Tongue (tissue), 2 donors: ENCODE results near the gene SFXN5. TPM values are rescaled to one million over a fixed set of nuclear protein-coding genes. Genes with fewer than 3 reads are reported as not detected.

Source experiments
- DNase-seq: peaks from one replicate; pipeline ENCODE4 v3.0.0-alpha.2; 2015
- total RNA-seq: library from RNA; depleted of rRNA; stranded (reverse); fragments of >200 nt; gene quantifications from one replicate; pipeline ENCODE4 v1.2.3, GENCODE V29; 2014

Gene SFXN5
- total RNA-seq, 1 donor from 2014 or later = 7.3 TPM

- no peak for DNase-seq
These were observed 115.5 kb downstream of the SFXN5 start for GRCh38 chr2:72956050-72956395.

DNA sequence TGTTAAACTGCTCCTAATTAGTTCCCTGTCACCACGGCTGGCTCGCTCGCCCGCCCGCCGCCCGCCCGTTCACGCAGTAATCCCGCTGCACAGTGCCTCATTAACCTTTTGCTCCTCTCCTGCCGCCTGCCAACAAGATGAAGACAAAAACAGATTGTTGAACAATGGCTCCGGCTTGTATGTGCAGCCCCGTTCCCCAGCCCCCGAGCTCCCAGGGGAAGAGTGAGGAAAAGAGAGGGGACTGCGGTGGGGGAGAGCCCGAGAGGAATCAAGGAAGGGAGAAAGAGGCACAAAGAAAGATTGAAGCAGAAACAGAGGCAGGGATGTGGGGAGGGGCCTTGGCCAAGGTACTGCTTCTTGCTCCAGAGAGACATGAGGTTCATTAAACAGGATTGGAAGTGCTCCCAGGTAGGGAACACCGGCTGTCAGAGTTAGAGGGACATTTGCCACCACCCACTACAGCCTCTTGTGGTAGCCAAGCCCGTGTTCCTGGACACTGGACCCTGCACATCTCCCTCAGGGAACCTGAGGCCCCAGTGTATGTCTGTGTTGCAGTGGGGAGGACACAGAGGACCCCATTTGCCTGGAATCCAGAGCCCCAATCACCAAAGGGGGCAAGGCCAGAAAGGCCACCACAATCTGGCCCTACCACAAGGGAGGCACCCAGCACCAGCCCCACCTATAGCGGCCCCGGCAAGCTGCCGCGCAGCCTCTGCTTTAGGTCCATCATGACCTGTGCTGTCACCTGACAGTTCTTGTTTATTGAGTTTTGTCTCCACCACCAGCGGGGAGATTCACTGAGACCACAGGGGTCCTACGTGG, 116.1 kb downstream of the SFXN5 start:
- DNase-seq = no peak

- DNase-seq = peak; percentile 18
These were observed 116.9 kb downstream of the SFXN5 start for GRCh38 chr2:72954376-72955227.

DNA sequence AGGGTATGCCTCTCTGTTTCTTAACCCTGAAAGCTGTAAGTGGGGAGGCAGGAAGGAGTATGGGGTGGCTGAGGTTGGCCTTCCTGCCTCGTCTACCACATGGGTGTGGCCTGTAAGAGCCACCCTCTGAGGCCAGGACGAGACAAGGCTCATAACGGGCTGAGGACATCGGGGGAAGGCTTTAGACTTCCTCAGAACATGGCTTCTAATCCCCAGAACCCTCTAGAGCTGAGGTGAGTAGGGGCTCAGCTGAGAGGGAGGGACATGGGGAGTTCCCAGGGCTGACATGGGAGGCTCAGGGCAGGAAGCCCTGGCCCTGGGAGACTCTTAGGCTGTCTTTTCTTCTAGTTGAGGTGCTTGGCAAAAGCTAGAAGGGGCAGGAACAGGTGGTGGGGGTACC, 117.5 kb downstream of the SFXN5 start:
- DNase-seq = no peak

GRCh38 chr2:72953528-72953927, 118.0 kb downstream of the SFXN5 start:
- DNase-seq = no peak

GRCh38 chr2:72952961-72953360, 118.6 kb downstream of the SFXN5 start:
- no peak for DNase-seq

- no peak for DNase-seq
These were observed 119.2 kb downstream of the SFXN5 start for GRCh38 chr2:72952110-72952823.

DNA sequence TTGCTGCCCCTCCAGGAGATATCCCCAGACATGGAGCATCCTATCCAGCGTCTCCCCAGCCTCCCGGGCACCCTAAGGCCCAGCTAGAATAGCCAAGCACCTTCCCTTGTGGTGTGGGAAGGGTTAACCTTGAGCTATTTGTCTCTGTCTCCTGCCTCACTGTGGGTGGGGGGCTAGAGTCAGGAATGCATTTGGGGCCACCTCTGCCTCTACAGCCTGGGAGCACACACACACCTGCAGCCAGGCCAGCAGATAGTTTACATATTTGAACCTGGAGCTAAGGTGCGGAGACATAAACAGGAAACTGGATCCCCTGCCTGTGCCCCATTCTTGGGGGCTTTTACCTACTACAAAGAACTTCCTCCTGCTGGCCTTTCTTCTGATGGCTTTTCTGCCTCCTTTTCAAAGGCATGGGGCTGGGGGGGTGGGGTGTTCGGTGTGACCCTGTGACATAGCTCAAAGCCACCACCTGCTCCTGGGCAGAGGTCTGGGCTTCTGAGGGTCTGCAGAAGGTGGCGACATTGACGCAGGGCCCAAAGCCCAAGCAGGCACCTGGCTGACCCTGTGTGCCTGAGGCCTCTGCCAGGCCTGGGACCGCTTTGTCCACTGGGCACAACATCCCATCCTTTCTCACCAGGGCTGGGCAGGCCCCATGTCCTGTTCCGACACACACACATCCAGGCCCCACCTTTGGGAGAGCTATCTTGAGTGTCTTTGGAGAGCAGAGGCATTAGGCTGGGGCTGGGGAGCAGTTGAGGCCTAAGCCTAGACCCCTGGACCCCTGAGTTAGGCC, 120.0 kb downstream of the SFXN5 start:
- DNase-seq = no peak

- no peak for DNase-seq
These were observed 120.8 kb downstream of the SFXN5 start for GRCh38 chr2:72950558-72951255.

DNA sequence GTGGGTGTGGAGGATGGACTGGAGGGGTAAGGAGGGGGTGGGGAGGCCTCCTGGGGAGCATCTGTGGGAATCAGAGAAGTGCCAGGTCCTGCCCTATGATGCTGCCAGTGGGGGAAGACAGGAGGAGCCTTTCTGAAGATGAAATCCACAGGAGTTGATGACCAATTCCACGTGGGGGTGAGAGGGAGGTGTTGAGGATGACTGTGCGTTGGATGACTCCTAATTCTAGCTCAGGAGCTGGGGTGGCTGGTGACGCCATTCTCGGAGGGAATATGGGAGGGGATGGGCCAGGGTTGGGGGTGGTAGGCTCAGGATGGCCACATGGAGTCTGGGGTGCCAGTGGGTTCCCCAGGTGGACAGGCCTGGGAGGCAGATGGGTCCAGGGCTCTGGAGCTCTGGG, 121.9 kb downstream of the SFXN5 start:
- DNase-seq = no peak

DNA sequence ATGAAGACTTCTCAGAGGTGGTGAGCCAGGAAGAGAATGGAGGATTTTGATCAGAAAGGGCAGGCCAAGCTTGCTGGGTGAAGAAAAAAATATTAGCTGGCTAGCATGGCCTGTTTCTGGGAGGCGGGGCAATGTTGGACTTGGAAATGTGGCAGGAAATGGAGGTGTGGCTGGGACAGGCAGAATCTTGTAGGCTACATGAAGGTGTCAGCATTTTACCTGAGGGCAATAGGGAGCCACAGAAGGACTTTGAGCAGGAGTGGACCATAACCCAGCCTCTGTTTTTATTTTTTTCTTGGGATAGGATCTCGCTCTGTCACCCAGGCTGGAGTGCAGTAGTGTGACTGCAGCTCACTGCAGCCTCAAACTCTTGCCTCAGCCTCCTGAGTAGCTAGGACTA, 122.5 kb downstream of the SFXN5 start:
- DNase-seq = no peak

DNA sequence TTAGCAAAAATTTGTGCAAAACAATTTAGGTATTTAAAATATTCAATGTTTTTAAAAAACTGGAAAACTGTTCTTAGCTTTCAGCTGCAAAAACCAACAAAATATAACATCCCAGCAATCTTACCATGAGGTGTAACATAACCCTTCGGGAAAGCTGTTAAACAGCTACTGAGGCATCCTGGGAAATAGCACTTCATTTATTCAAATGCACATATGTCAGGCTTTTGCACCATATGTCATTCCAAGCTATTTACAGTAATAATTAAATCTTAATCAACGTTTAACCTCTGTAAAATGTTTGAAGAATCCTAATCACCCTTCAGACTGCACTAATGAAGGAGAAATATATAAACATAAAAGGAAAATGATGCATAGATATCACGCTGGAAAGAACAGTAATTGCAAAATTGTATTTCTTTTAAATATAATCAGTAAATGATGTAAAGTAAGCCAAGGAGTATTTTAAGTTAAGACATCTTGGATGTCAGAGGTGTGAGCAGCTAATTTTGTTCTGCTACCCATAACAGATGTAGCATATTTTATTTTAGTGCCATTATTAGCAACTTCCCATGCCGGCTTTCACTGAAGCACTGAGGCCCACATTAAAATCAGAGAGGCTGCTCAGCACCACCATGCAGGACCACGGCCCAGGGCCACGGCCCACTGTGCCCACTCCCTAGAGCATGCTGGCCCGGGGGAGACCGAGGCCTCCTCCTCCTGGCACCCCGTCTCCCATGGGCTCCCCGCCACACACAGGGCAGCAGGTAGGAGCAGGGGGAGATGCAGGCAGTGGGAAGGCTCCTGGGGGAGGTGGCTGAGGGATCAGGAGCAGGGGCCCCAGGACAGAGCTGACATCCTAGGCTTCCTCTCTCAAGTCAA, 123.3 kb downstream of the SFXN5 start:
- DNase-seq = no peak

DNA sequence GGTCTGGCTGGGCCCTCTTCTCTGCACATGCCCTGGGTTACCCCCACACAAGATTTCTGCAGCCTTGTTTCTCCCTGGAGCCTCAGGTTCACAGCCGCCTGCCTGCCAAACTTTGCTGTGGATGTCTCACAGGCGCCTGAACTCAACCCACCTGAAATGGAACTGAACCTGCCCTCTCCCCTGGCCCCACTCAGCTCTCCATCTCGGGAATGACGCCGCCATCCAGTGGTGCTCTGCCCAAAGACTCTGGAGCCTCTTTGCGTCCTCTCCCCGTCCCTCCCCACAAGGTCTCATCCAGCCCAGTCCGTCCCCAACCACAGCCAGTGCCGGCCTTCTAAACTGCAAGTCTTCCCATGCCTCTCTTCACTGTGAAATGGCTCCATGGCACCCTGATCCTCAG, 125.0 kb downstream of the SFXN5 start:
- DNase-seq = no peak

DNA sequence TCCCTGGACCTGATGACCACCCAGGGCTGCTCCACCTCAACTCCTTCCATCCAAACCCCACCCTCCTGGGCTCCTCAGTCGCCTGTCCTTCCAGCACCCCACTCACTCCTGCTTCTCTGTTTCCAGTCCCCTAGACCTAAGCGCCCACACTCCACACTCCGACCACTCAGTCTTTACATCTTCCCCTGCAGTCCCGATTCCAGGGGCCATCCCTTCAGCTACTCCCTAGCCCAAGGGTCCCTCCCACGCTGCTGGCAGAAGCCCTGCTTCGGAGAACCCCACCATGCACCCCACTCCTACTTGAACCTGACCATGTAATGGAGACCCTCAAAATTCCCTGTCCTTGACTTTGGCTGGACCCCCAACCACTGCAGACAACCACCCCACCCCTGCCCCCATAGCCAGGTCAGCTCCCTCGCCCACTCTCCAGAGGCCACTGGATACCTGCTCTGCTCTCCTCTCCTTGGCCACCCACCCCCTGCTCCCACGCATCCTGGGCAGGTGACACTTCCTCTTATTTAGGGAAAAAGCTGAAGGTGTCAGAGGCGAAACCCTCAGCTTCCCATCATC, 126.0 kb downstream of the SFXN5 start:
- DNase-seq = no peak

DNA sequence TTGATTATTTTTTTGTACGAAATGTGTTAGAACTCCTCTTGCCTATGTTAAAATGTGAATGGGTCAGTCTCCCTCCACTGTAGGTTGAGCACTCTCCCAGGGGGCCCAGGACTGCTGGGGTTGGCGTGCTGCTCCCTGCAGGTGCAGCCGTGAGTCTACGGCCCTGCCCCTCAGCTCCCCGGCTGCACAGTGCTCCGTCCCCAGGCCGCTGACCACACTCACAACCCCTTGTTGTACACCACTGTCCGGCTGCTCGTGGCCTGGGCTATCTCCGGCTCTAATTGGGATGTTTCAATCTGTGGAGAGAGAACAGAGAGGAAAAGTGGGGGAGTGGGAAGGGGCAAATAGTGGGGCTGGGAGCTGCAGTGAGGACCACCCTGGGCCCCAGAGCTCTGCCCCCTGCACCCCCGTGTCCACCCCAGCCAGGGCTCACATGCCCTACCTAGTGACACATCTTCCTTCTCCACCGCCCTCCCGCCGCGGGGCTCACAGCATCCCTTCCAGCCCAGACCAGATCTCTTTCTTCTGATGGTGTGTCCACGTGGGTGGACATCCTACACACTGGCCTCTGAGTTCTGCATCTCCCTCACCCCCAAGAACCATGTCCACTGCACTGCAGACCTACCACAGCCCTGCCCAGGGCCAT, 126.6 kb downstream of the SFXN5 start:
- no peak for DNase-seq

GRCh38 chr2:72943540-72944395, 127.7 kb downstream of the SFXN5 start:
- DNase-seq = no peak

GRCh38 chr2:72942881-72943418, 128.6 kb downstream of the SFXN5 start:
- DNase-seq = no peak

DNA sequence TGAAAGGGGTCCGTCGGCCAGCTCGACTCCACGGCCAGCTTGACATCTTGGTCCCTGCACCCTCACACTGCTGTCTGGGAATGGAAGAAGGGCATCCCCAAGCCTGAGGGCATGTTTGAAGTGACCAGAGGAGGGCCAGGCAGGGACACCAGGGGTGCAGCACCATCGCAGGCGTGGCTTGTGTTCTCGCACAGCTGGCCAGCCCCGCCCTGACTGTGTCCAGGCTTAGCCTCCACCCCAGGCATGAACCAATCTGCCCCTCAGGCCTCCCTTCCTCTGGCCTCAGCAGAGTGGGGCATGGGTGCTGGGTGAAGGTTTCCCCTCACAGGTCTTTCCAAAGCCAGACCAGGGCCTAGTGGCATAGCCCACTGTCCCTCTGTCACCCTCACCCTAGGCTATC, 129.2 kb downstream of the SFXN5 start:
- DNase-seq = no peak
